GM19372 (cell line): ENCODE results near the gene RAB3A.

Experiments
- ATAC-seq: cut with Tn5 transposase; IDR thresholded peaks from one replicate; pipeline ENCODE4 v1.9.1; 2021; ENCODE audit warnings: mild to moderate bottlenecking, low read depth, moderate library complexity; ENCODE audit not compliant: unreplicated experiment

The RAB3A gene

GRCh38 chr19:18203863-18204393 is at the start of gene RAB3A:
Gene RAB3A (minus strand): TSS chr19:18204042. CDS start chr19:18202740, 1,302 bp downstream.
- peak; percentile 90 for ATAC-seq

- ATAC-seq = no peak
Observed at GRCh38 chr19:18253130-18253529, 49.3 kb upstream of the RAB3A start.

- no peak for ATAC-seq
Observed at GRCh38 chr19:18252370-18252717, 48.5 kb upstream of the RAB3A start.

GRCh38 chr19:18251587-18252369 is 47.9 kb upstream of the RAB3A start:
- no peak for ATAC-seq

GRCh38 chr19:18249834-18250233 is 46.0 kb upstream of the RAB3A start:
- no peak for ATAC-seq

GRCh38 chr19:18245297-18245696 is 41.5 kb upstream of the RAB3A start:
- no peak for ATAC-seq

- no peak for ATAC-seq
Observed at GRCh38 chr19:18239303-18239702, 35.5 kb upstream of the RAB3A start.

GRCh38 chr19:18234194-18234593 is 30.4 kb upstream of the RAB3A start:
- no peak for ATAC-seq

- no peak for ATAC-seq
Observed at GRCh38 chr19:18233224-18233825, 29.5 kb upstream of the RAB3A start.

GRCh38 chr19:18232540-18233223 is 28.8 kb upstream of the RAB3A start:
- ATAC-seq = no peak

- no peak for ATAC-seq
Observed at GRCh38 chr19:18231775-18232174, 27.9 kb upstream of the RAB3A start.

GRCh38 chr19:18230941-18231734 is 27.3 kb upstream of the RAB3A start:
- no peak for ATAC-seq

- no peak for ATAC-seq
Observed at GRCh38 chr19:18229915-18230314, 26.1 kb upstream of the RAB3A start.

GRCh38 chr19:18229474-18229873 is 25.6 kb upstream of the RAB3A start:
- ATAC-seq = no peak

GRCh38 chr19:18227781-18228271 is 24.0 kb upstream of the RAB3A start:
- no peak for ATAC-seq

- ATAC-seq = no peak
Observed at GRCh38 chr19:18226956-18227780, 23.3 kb upstream of the RAB3A start.

GRCh38 chr19:18225702-18226468 is 22.0 kb upstream of the RAB3A start, which contains the start of gene PDE4C:
Gene PDE4C (minus strand): TSS chr19:18226438. CDS start chr19:18226415, 23 bp downstream.
- ATAC-seq = no peak

- ATAC-seq = no peak
Observed at GRCh38 chr19:18225355-18225701, 21.5 kb upstream of the RAB3A start.
